Dendritic cell treated with granulocyte-macrophage colony-stimulating factor and Interleukin-4, amounts not matched to agents 40 ng/mL and 50 ng/mL, for 4 days (primary cell): ENCODE measurements around the gene TSPAN17.
"Not testable (repeated sequence)": the region's sequence is repeated elsewhere in the genome, so short reads cannot be mapped to it uniquely, and the experiment has no call there.

ENCODE experiments used
- H3K27ac Mint-ChIP-seq: one replicate; pipeline ENCODE4 v1.8.0; 2022; ENCODE audit warnings: mild to moderate bottlenecking, mixed read lengths
- H3K27me3 Mint-ChIP-seq: one replicate; pipeline ENCODE4 v1.8.0; 2022; ENCODE audit warnings: mild to moderate bottlenecking, mixed read lengths
- H3K36me3 Mint-ChIP-seq: one replicate; pipeline ENCODE4 v1.8.0; 2022; ENCODE audit warnings: low read depth, mixed read lengths
- H3K4me1 Mint-ChIP-seq: one replicate; pipeline ENCODE4 v1.8.0; 2022; ENCODE audit warnings: low read depth, mixed read lengths
- H3K4me3 Mint-ChIP-seq: one replicate; pipeline ENCODE4 v1.8.0; 2022; ENCODE audit warnings: mild to moderate bottlenecking, moderate library complexity, mixed read lengths
- H3K9me3 Mint-ChIP-seq: one replicate; pipeline ENCODE4 v1.8.0; 2022; ENCODE audit warnings: mixed read lengths
- intact Hi-C: fragments of 100-400 bp; cut with micrococcal nuclease; formaldehyde crosslinking; loops from one replicate; pipeline ENCODE4 v1.15.0; 2022

TSPAN17 gene, protein sequence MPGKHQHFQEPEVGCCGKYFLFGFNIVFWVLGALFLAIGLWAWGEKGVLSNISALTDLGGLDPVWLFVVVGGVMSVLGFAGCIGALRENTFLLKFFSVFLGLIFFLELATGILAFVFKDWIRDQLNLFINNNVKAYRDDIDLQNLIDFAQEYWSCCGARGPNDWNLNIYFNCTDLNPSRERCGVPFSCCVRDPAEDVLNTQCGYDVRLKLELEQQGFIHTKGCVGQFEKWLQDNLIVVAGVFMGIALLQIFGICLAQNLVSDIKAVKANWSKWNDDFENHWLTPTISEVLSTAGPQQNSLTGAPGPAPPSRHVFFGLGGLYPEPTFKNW

DNA sequence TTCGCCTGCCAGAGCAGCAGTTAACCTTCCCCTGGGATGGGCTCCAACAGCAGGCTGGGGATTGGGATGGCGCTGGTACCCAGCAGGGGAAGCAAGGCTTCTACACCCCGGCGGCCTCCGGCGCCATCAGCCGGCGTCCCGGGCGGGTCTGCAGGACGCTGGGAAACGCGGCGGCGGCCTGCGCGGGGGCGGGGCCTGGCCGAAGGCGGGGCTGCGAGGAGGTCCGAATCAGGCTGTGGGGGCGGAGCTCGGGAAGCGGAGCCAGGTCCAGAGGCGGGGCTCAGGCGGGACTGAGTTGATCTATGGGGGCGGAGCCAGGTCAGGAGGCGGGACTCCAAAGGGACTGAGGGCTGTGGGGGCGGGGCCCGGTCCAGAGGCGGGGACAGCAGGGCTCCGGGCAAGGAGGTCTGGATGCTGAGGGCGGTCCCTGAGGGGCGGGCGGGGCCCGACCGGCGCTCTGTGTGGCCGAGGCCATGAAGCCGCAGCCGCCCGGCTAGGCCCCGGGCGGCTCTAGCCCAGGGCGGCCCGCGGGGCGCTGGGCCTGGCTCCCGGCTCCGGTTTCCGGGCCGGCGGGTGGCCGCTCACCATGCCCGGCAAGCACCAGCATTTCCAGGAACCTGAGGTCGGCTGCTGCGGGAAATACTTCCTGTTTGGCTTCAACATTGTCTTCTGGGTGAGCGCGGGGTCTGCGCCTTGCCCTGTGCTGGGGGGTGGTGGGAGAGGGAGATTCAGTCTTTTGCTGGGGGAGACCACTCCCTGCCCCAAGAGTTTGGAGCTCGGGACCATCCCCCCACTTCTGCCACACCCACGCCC, at the start of gene TSPAN17:
TSPAN17 (plus strand) TSS at position 455 of the 813 bp plus-strand sequence; CDS start at position 587, 132 bp downstream.
- H3K27ac Mint-ChIP-seq: peak within 1 kb of the TSS; percentile 71
- peak within 1 kb of the TSS; percentile 77 for H3K4me3 Mint-ChIP-seq
- H3K36me3 Mint-ChIP-seq: no peaks in the 10 kb centered on the region
- intact Hi-C loops: loop anchor here (2.0 to 5.0 kb wide), 2 partner anchors 230 to 1585 kb away; partner anchors contain the start of genes CLTB and PHYKPL
- no peaks in the 10 kb centered on the region for H3K9me3 Mint-ChIP-seq
- H3K27me3 Mint-ChIP-seq: peaks cover 8% of the 10 kb centered on the region
- H3K4me1 Mint-ChIP-seq: peaks cover 35% of the 10 kb centered on the region

DNA sequence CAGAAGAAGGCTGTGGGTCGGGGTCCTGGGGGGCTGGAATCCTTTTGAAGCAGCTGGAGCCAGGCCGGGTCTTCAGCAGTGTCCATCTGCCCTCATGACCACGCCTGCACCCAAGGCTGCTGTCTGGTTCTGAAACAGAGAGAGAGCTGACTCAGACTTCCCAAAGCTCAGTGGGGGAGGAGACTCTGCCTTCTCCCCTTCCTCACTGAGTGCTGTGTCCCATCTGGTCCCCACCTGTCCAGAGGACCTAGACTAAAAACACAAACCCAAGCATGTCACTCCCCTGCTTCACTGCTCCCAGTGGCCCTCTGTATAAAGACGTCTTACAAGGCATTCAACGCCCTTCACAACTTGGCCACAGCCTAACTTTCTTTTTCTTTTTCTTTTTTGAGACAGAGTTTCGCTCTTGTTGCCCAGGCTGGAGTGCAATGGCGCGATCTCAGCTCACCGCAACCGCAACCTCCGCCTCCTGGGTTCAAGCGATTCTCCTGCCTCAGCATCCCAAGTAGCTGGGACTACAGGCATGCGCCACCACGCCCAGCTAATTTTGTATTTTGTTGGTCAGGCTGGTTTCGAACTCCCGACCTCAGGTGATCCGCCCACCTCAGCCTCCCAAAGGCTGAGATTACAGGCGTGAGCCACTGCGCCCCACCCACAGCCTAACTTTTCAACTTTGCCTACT, 47.4 kb upstream of the TSPAN17 start:
- intact Hi-C loops, H3K4me1 Mint-ChIP-seq, H3K9me3 Mint-ChIP-seq, H3K27ac Mint-ChIP-seq, H3K36me3 Mint-ChIP-seq, H3K4me3 Mint-ChIP-seq: not testable (repeated sequence)
- peaks cover 57% of the 10 kb centered on the region for H3K27me3 Mint-ChIP-seq

DNA sequence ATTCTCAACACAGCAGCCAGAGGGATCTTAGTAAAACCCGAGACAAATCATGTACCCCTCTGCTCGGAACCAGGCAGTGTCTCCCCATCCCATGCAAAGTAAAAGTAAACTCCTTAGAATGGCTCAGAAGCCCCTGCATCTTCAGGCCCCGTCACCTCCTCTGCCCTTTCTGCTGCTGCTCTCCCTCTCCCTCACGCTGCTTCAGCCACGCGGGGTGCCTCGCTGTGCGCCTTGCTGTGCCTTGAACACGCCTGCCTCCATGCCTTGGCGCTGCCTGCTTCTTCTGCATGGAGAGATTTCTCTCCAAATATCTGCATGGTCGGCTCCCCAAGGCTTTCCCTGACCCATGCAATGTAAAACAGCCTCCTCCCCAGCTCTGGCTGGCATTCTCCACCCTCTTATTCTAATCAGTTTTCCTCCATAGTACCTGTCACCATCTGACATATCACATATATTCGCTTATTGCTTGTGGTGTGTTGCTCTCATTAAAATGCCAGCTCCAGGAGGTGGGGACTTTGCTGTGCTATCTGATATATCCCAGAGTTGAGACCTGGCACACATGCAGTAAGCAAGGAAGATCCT, 45.3 kb upstream of the TSPAN17 start:
- H3K36me3 Mint-ChIP-seq: no peaks in the 10 kb centered on the region
- no peaks in the 10 kb centered on the region for H3K4me1 Mint-ChIP-seq
- H3K9me3 Mint-ChIP-seq: no peaks in the 10 kb centered on the region
- no peak overlapping the region for H3K4me3 Mint-ChIP-seq
- intact Hi-C loops: no loop called here
- H3K27ac Mint-ChIP-seq: no peak overlapping the region
- H3K27me3 Mint-ChIP-seq: peaks cover 44% of the 10 kb centered on the region

DNA sequence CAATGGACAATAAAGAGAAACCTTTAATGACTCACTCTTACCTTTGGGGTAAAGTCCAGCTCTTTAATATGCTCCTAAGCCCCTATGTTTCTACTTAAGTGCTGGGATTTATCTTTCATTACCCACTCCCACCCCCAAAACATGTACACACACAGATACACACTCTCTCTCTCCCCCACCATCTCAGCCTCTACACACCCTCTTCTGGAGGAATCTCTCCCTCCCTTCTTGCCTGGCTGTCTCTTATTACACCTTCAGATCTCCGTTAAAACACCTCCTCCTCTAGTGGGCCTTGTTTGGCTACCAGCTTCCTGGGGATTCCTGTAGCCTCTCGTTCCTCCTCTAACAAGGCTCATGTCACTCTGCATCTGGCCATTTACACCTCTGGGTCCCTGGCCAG, 44.2 kb upstream of the TSPAN17 start:
- peaks cover 44% of the 10 kb centered on the region for H3K27me3 Mint-ChIP-seq
- H3K4me1 Mint-ChIP-seq: no peaks in the 10 kb centered on the region
- intact Hi-C loops: no loop called here
- H3K4me3 Mint-ChIP-seq: no peak overlapping the region
- H3K9me3 Mint-ChIP-seq: no peaks in the 10 kb centered on the region
- no peak overlapping the region for H3K27ac Mint-ChIP-seq
- H3K36me3 Mint-ChIP-seq: no peaks in the 10 kb centered on the region

DNA sequence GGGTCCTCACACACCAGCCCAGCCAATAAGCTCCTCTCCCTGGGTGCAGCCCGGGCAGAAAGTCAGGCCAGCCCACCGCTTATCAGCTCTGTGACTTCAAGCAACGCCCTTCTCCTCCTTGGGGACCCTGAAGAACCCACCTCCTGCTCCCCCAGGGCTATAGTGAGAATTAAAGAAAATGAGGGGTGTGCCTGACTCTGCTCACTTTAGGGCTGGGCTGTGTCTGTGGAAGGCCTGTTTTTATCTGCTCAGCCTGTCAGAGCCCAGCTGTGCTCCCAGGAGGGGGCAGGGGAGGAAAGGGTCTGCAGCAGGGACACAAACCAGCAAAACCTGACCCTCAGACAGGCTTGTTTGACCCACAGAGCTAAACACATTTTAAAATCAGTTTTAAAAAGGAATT, 41.3 kb upstream of the TSPAN17 start:
- intact Hi-C loops: no loop called here
- no peaks in the 10 kb centered on the region for H3K36me3 Mint-ChIP-seq
- no peaks in the 10 kb centered on the region for H3K9me3 Mint-ChIP-seq
- H3K4me3 Mint-ChIP-seq: no peak overlapping the region
- peaks cover 8% of the 10 kb centered on the region for H3K4me1 Mint-ChIP-seq
- peaks cover 48% of the 10 kb centered on the region for H3K27me3 Mint-ChIP-seq
- H3K27ac Mint-ChIP-seq: no peak overlapping the region

DNA sequence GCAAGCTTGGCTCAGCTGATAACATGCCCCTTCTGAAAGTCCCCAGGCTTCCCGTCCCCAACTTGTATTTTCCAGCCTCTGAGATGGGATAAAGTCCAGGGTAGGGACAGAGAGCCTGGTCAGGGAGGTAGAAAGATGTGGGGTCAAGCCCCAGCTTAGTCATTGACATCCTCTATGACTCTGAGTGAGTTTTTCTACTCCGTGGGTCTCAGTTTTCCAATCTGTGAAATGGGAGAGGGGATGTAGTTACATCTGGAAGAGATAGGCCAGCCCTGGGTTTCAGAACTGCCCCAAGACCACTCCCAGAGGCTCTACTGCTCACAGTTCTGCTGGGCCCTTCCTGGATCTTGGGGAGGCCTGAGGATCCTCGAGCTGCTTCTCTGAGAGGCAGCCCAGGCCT, 40.4 kb upstream of the TSPAN17 start:
- H3K4me3 Mint-ChIP-seq: no peak overlapping the region
- no peaks in the 10 kb centered on the region for H3K36me3 Mint-ChIP-seq
- no peak overlapping the region for H3K27ac Mint-ChIP-seq
- H3K4me1 Mint-ChIP-seq: peaks cover 8% of the 10 kb centered on the region
- peaks cover 53% of the 10 kb centered on the region for H3K27me3 Mint-ChIP-seq
- H3K9me3 Mint-ChIP-seq: no peaks in the 10 kb centered on the region
- intact Hi-C loops: no loop called here

DNA sequence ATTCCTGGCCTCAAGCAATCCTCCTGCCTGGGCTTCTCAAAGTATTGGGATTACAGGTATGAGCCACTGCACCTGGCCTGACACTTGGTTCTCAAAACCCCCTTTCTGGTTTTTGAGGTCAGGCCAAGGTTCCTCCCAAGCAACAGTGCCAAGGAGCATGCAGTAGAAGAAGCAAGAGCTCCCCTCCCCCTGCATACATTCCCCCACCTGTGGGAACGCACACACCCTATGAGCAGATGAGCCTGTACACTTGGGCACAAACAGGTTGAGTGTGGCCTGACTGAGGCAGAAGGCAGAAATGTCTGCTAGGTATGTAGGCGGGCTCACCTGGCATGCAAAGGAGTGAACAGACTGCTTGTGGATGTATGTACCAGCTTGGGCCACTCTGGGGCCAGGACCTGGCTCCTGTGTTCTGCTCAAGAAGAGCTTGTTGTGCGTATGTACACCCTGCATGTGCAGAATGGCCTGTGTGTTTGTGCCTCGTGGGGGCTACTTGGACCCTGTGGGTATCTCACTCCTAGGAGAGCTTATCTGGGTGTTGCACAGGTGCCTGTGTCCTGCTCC, 39.1 kb upstream of the TSPAN17 start:
- H3K9me3 Mint-ChIP-seq: no peaks in the 10 kb centered on the region
- intact Hi-C loops: no loop called here
- H3K36me3 Mint-ChIP-seq: no peaks in the 10 kb centered on the region
- H3K4me3 Mint-ChIP-seq: no peak overlapping the region
- peaks cover 8% of the 10 kb centered on the region for H3K4me1 Mint-ChIP-seq
- H3K27ac Mint-ChIP-seq: no peak overlapping the region
- peaks cover 57% of the 10 kb centered on the region for H3K27me3 Mint-ChIP-seq

DNA sequence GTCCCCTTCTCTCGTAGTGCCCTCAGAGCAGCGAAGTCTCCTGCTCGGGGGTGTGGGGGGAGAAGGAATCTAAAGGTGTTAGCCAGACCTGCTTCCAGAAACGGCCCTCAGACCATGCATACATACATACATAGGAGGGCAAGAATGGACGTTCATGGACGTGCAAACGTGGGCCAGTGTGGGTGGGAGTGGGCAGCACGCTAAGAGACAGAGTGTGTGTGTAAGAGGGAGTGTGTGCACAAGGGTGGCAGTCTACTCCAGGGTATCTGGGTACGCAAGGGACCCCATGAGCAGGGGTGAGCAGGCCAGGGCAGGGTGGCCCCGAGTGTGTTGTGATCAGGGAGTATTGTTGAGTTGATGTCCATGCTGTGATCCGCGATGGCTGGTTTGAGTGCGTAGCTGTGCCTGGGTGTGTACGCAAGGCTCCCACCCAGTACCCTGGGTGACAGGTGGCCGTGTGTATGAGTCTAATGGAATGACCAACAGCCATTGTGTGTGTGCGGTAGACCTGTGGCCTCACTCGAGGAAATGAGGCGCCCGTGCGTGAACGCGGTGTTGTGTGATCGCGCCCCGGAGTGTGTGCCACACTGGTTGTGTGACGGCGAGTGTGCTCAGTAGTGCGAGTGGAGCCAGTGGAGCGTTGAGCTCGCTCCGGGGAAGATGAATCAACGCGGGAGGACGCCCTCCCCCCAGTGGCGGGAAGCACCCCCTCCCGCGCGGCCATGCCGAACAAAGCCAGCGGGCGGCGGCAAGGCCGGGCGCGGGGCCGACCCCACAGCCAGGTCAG, 38.2 kb upstream of the TSPAN17 start:
- H3K27ac Mint-ChIP-seq: no peak overlapping the region
- peak overlapping the region; percentile 81 for H3K4me3 Mint-ChIP-seq
- H3K9me3 Mint-ChIP-seq: no peaks in the 10 kb centered on the region
- no peaks in the 10 kb centered on the region for H3K36me3 Mint-ChIP-seq
- H3K27me3 Mint-ChIP-seq: peaks cover 56% of the 10 kb centered on the region
- intact Hi-C loops: no loop called here
- H3K4me1 Mint-ChIP-seq: peaks cover 8% of the 10 kb centered on the region

DNA sequence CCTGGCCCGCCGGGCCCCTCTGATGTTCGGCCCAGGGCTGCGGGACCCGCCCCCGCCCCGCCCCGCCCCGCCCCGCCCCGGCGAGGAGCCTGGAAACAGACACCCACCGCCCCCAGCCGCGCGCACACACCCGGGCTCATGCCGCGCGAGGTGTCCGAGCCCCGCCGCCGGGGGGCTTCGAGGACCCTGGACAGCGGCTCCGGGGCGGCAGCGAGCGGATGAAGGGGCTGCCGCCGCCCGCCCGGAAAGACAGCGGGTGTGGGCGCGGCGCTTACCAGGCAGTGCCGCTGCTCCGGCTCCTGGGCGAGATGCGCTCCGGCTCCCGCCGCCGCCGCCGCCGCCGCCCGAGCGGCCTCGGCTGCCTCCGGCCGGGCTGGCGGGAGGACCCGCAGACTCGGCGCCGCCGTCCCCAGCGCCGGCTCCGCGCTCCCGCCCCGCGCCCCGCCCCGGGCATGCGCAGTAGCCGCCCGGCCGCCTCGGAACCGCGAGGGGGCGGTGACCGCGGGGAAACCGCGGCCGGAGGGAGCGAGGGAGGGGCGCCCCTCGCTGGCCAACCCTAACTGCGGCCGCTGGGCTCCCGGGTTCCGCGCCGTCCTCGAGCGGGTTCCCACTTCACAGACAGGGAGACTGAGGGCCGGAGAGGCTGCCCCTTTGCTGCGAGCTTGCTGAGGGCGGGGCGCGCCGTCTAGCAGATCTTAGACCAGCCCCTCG, 37.4 kb upstream of the TSPAN17 start, which contains the start of gene GPRIN1:
GPRIN1 (minus strand) TSS at position 433 of the 711 bp plus-strand sequence. CDS start 10,322 bp downstream, outside the sequence.
- intact Hi-C loops: no loop called here
- Mint-ChIP-seq H3K4me1 (peaks cover 8% of the 10 kb centered on the region), H3K27ac (no peak within 1 kb of the TSS), H3K4me3 (peak within 1 kb of the TSS; percentile 81), H3K27me3 (peaks cover 57% of the 10 kb centered on the region), H3K36me3 (no peaks in the 10 kb centered on the region), H3K9me3 (no peaks in the 10 kb centered on the region)

DNA sequence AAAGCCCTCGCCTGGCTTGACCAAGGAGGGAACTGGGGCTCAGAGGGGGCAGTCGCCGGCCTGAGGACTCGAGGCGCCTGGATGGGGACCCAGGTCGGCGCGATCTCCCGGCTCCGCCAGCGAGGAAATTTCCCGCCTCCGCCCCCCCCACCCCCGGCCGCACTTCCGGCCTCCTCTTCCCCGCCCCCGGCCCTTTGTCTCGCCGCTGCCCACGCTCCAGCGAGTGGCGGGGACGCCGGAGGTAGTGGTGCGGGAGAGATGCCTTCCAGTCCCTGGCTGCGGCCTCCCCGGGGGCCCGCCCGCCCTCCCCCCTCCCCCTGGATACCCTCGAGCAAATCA, 36.9 kb upstream of the TSPAN17 start:
- H3K4me3 Mint-ChIP-seq: peak overlapping the region; percentile 49
- H3K27me3 Mint-ChIP-seq: peaks cover 61% of the 10 kb centered on the region
- peaks cover 8% of the 10 kb centered on the region for H3K4me1 Mint-ChIP-seq
- intact Hi-C loops: no loop called here
- H3K9me3 Mint-ChIP-seq: no peaks in the 10 kb centered on the region
- H3K36me3 Mint-ChIP-seq: no peaks in the 10 kb centered on the region
- H3K27ac Mint-ChIP-seq: no peak overlapping the region

DNA sequence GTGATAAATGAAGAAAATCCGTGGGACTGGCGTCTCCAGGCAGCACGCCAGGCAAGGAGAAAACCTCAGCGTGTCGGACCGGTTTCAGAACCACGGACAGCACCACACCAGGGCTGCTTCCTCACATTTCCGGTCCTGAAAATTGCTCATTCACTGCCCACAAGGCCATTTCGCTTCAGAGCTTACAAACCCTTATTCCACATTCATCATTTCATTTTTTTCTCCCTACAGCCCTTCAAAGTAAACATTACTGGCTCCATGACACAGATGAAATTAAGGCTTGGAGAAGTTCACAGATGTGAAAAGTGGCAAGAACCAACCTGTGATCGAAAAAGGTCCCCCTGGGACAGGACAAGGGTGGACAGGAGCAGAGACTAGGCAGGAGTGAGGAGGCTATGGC, 35.8 kb upstream of the TSPAN17 start:
- H3K27me3 Mint-ChIP-seq: peaks cover 67% of the 10 kb centered on the region
- H3K27ac Mint-ChIP-seq: no peak overlapping the region
- H3K4me1 Mint-ChIP-seq: peaks cover 8% of the 10 kb centered on the region
- H3K36me3 Mint-ChIP-seq: no peaks in the 10 kb centered on the region
- no peaks in the 10 kb centered on the region for H3K9me3 Mint-ChIP-seq
- intact Hi-C loops: no loop called here
- H3K4me3 Mint-ChIP-seq: no peak overlapping the region

DNA sequence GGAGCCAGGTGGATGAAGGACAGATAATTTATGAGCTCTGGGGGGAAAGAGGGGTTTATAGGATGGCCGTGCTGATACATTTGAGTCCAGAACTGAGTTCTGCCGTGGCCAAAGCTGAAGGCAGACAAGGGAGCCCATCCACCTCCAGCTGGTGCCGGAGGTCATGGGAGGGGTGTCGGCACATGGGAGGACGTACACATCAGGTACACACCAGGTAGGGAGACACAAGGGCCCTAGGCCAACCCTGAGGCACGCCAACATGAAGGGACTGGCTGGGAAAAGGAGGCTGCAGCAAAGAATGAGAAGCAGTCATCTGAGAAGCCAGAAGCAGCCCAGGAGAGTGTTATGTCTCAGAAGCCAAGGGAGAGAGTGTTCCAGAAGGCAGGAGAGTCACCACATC, 35.3 kb upstream of the TSPAN17 start:
- no peak overlapping the region for H3K27ac Mint-ChIP-seq
- peaks cover 8% of the 10 kb centered on the region for H3K4me1 Mint-ChIP-seq
- H3K36me3 Mint-ChIP-seq: no peaks in the 10 kb centered on the region
- intact Hi-C loops: no loop called here
- peaks cover 69% of the 10 kb centered on the region for H3K27me3 Mint-ChIP-seq
- H3K4me3 Mint-ChIP-seq: no peak overlapping the region
- H3K9me3 Mint-ChIP-seq: no peaks in the 10 kb centered on the region
